ENCODE results near the gene PPP1R36. TPM values are rescaled to one million over a fixed set of nuclear protein-coding genes. Genes with fewer than 3 reads are reported as not detected.

The PPP1R36 gene
- total and polyA plus RNA-seq, 2 of the 13 experiments (the other 11 are each of a cell fraction or from before 2014, with no cell fraction given), result 0.11 to 0.17 TPM

GRCh38 chr14:64540208-64541202 lies 9.3 kb upstream of the PPP1R36 start, which contains the start of gene HSPA2 (continued):
- TF ChIP-seq HES4 (CRISPR knock-in tag; IDR thresholded peaks at IDR 0.05; ENCODE audit: borderline replicate concordance) (no peak), ZNF124 (CRISPR knock-in tag; IDR thresholded peaks at IDR 0.05) (no peak), HMGXB4 (CRISPR knock-in tag; IDR thresholded peaks at IDR 0.05; ENCODE audit: borderline replicate concordance in 1 of 2, low read depth in 1 of 2) (peak; percentile 78 to 88), ZNF605 (CRISPR knock-in tag; IDR thresholded peaks at IDR 0.05) (peak; percentile 76), NFYC (CRISPR knock-in tag; IDR thresholded peaks at IDR 0.05) (peak; percentile 95), RNF219 (CRISPR knock-in tag; IDR thresholded peaks at IDR 0.05) (no peak), ARID4A (CRISPR knock-in tag; IDR thresholded peaks at IDR 0.05; ENCODE audit: borderline replicate concordance) (peak; percentile 50; the same call in 1 of the 2 replicates), MTF1 (CRISPR knock-in tag; IDR thresholded peaks at IDR 0.05) (no peak), MIER3 (CRISPR knock-in tag; IDR thresholded peaks at IDR 0.05; ENCODE audit: borderline replicate concordance) (no peak), MAF1 (CRISPR knock-in tag; IDR thresholded peaks at IDR 0.05; ENCODE audit: borderline replicate concordance) (no peak), ZNF776 (CRISPR knock-in tag; IDR thresholded peaks at IDR 0.05) (no peak), IRF2 (CRISPR knock-in tag; IDR thresholded peaks at IDR 0.05) (peak; percentile 35; the same call in 1 of the 2 replicates), ZNF709 (CRISPR knock-in tag; IDR thresholded peaks at IDR 0.05) (0 out of 2 replicates have a peak, but pooled peaks have one; percentile 19), TBP (CRISPR knock-in tag; IDR thresholded peaks at IDR 0.05) (no peak)

Measured in HepG2 (cell line).